HCT116 (cell line): Measurements from ENCODE around the gene MAL.

Experiments used
- CTCF ChIP-seq, 3 experiments: fragments of 200-600 bp in 1 of 3; sonication (generic) in 1 of 3; IDR thresholded peaks in 2 of 3; conservative IDR thresholded peaks in 1 of 3; 2 replicates each; pipeline ENCODE4 v1.5.1; 2012 to 2017; ENCODE audit warnings: low read depth in 2 of 3, low read length in 2 of 3, antibody characterized with exemption in 1 of 3, borderline replicate concordance in 1 of 3, control low read depth in 1 of 3, mild to moderate bottlenecking in 1 of 3, mixed read lengths in 1 of 3, mixed run types in 1 of 3, moderate library complexity in 1 of 3; ENCODE audit not compliant: insufficient read depth in 1 of 3
- EZH2 ChIP-seq: fragments of 200-600 bp; sonication (generic); IDR thresholded peaks from 2 replicates; pipeline ENCODE4 v1.6.1; 2017; ENCODE audit warnings: antibody characterized with exemption, mixed run types
- EZH2phosphoT487 ChIP-seq: fragments of 200-600 bp; IDR thresholded peaks from 2 replicates; pipeline ENCODE4 v1.6.1; 2018; ENCODE audit warnings: antibody characterized with exemption, borderline replicate concordance
- FOSL1 ChIP-seq: IDR thresholded peaks from 2 replicates; pipeline ENCODE4 v1.6.1; 2012; ENCODE audit warnings: low read depth
- MAX ChIP-seq: IDR thresholded peaks from 2 replicates; pipeline ENCODE4 v1.6.1; 2012
- POLR2A ChIP-seq: IDR thresholded peaks from 2 replicates; pipeline ENCODE4 v1.7.0; 2011; ENCODE audit warnings: borderline replicate concordance; ENCODE audit not compliant: insufficient read depth, insufficient read length; ENCODE audit errors: extremely low read depth
- POLR2AphosphoS5 ChIP-seq: IDR thresholded peaks from 2 replicates; pipeline ENCODE4 v1.6.1; 2011; ENCODE audit warnings: mild to moderate bottlenecking, low read depth, low read length, moderate library complexity
- REST ChIP-seq: IDR thresholded peaks from 2 replicates; pipeline ENCODE4 v1.6.1; 2012; ENCODE audit warnings: low read depth
- SRF ChIP-seq: IDR thresholded peaks from 2 replicates; pipeline ENCODE4 v1.6.1; 2012; ENCODE audit warnings: low read depth
- YY1 ChIP-seq: IDR thresholded peaks from 2 replicates; pipeline ENCODE4 v1.6.1; 2011; ENCODE audit warnings: low read length, low read depth, moderate library complexity, mild to moderate bottlenecking; ENCODE audit not compliant: insufficient replicate concordance; ENCODE audit errors: extremely low read depth
- ZFX ChIP-seq: fragments of 450-650 bp; IDR thresholded peaks from 2 replicates; pipeline ENCODE4 v1.6.1; 2017
- ZNF274 ChIP-seq: fragments of 200-500 bp; sonication (Bioruptor generic); IDR thresholded peaks from 2 replicates; pipeline ENCODE4 v1.6.1; 2014; ENCODE audit warnings: mild to moderate bottlenecking, low read depth, low read length, inconsistent platforms

GRCh38 chr2:95048825-95049682, 23.5 kb downstream of the MAL start:
- TF ChIP-seq CTCF (IDR thresholded peaks at IDR 0.05 in 2 of 3, conservative IDR thresholded peaks at IDR 0.05 in 1 of 3; ENCODE audit: borderline replicate concordance in 1 of 3, insufficient read depth in 1 of 3, low read depth in 2 of 3, low read length in 2 of 3) (no peak), FOSL1 (no peak), EZH2 (no peak), ZFX (no peak), POLR2A (no peak), ZNF274 (no peak), REST (no peak), YY1 (no peak), EZH2phosphoT487 (no peak), SRF (no peak), POLR2AphosphoS5 (no peak), MAX (no peak)
